ENCODE data around the gene ETDC.

DNA sequence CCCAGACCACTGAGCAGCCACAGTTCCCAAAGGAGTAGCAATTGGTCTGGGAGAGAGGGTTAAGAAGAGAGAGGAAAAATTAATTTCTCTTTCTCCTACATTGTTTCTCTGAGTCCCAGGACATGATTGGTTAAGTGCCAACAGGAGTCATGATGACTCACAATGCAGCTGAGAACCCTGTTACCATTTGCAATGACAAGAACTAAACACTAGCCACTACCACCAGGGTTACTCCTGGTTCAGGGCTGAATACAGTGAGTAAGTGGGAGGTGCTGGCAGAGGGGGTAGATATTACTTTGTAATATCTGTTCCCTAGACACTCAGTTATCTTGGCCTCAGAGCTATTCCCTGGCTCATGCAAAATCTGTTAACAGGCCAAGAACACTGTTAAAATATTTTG is 18.0 kb downstream of the ETDC start:
- TF ChIP-seq CTCF (optimal IDR thresholded peaks at IDR 0.05 in 1 of 3, IDR thresholded peaks at IDR 0.05 in 1 of 3, conservative IDR thresholded peaks at IDR 0.05 in 1 of 3; ENCODE audit: extremely low read depth in 1 of 3, insufficient read depth in 2 of 3, low read length in 3 of 3) (no peak), EZH2 (IDR thresholded peaks at IDR 0.05; ENCODE audit: low read length) (no peak)

Data from keratinocyte (primary cell).